Endometrial microvascular endothelial cells (primary cell): ENCODE results near the gene PIWIL1. TPM values are rescaled to one million over a fixed set of nuclear protein-coding genes. Genes with fewer than 3 reads are reported as not detected.

Experiments used
- in situ Hi-C: cut with HindIII; loops from 2 replicates; pipeline ENCODE4 v1.10.0; 2017; ENCODE audit warnings: low sequenced_read_pairs, low pct_unique_long_range_greater_than_20kb; ENCODE audit errors: inconsistent ontology term
- total RNA-seq: library from RNA; depleted of rRNA; stranded (reverse); fragments of >200 nt; gene quantifications from one replicate; pipeline ENCODE4 v1.2.3, GENCODE V29; 2015; ENCODE audit errors: inconsistent ontology term

PIWIL1 gene
- total RNA-seq, 1 donor from 2014 or later: not detected

DNA sequence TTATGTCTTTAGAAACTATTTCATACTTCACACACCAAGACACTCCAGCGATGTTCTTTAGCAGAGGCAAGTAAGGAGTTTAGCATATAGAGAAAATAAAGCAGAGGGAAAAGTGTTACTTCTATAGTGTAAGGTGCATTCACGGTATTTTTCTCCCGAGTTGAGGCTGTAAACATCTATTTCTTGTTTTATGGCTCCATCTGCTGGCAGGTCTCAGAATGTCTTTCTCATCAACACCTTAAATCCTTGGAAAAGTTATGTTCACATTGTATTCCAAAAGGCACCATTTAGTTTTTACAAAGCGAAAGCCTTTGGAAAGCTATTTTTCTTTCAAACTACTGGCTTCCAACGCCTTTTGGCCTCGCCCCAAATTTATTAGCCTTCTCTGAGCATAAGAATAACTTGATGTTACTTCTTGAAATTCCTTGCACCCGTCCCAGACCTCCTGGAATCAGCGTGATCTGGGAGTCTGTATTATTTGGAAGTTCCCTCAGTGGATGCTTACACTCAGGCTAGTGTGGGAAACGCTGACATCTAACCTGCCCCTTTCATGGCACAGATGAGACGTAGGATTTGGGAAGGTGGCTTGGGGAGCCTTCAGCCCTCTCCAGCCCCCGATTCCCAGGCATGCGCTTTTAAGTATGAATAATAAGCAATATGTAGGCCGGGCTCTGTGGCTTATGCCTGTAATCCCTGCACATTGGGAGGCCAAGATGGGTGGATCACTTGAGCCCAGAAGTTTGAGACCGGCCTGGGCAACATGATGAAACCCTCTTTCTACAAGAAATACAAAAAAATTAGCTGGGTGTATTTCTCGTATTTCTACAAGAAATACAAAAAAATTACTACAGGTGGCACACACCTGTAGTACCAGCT is 1.9 kb upstream of the PIWIL1 start:
- in situ Hi-C loops: no loop called here

DNA sequence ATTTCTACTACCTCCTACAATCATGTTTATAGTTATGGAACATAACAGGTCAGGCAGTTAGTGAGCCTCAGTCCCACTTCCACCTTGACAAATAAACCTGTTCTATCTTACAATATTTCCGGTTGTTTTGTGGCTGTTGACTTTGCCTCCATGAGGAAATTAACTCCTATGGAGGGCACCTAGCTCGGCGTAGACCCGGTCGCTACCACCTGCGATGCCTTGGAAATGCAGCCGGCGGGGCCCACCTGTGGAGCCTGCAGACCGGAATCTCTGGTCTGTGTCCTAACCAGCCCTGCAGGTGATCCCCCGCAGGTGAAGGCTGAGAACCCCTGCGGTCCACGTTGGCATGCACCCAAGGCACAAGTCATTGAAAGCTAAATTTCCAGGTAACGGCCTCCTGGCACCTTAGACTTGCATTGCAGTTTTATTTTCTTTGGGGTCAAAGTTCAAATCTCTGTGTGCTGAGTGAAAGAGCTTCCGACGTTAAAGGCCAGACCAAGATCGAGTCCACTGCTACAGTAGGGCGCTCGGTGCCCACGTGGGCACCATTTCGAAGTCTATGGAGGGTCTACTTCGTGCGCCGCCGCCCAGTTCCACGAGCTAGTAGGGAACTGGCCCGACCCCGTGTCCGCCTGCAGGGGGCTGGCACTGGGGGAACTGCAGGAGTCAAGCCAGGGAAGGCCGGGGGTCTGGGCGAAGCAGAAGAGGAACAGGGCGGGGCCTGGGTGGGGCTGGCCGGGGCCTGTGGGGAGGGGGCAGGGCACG is 782 bp upstream of the PIWIL1 start:
- in situ Hi-C loops: no loop called here

DNA sequence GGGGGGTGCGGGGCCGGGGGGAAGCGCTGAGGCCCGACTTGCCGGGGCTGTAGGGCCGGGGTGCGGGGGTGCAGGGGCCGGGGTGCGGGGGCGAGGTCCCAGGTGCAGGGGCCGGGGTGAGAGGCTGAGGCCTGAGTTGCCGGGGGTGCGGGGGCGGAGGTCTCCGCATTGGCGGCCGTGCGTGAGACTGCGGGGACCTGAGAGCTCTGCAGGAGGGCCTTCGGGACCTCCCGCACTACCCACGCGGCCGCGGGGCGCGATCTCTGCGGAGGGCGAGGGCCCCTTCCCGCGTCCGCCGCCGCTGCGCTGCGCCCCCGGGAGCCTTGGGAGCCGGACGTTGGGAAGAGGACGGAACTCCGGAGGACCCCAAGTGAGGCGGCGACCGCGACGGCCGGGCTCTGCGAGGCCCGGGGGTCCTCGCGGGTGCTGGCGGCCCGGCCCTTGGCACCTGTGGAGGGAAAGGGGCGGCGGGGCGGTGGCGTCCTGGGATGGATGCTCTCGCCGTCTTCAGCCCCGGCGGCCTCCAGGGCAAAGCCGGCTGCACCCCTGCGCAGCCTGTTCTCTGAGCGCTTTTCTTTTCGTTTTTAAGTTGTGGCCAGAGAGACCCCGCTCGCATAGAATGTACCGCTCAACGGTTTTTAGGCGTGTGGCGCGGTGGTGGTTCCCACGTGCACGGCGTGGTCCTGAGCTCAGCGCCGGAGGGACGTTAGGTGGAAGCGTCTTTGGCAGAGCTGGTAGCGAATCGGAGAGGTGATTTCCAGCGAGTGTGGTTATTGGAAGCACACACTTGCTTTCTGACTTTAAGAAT is 1.3 kb downstream of the PIWIL1 start:
- in situ Hi-C loops: no loop called here

DNA sequence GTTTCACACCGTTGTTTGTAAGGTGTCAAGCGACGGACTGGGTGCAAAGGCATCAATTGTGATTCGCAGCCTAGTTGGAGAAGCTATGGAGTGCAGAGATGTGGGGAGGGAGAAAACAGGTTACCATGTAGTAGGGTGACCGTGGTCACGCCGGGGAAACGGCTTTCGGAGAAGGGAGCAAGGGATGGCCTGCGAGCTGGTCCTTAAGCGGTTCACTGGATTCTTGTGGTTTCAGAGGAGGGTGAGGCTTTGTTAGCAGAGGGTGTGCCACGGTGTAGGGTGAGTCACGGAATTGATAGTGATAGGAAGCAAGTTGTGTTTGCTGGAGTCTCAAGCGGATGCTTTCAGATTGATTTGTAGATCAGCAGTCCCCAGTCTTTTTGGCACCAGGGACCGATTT is 2.3 kb downstream of the PIWIL1 start:
- in situ Hi-C loops: no loop called here

DNA sequence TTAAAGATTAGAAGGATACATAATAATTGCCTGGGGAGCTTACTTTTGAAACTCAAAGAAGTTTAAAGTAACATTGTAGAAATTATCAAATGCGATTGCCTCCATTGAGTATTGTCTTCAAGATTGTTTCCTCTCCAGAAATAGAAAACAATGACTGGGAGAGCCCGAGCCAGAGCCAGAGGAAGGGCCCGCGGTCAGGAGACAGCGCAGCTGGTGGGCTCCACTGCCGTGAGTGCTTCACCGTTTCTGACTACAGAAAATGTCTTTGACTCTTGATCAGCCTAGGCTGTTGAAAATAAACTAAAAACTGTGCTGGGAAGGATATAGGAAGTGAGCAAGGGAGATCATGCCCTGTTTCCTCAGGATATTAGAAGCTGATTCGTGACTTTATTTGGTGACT is 4.8 kb downstream of the PIWIL1 start:
- in situ Hi-C loops: no loop called here

DNA sequence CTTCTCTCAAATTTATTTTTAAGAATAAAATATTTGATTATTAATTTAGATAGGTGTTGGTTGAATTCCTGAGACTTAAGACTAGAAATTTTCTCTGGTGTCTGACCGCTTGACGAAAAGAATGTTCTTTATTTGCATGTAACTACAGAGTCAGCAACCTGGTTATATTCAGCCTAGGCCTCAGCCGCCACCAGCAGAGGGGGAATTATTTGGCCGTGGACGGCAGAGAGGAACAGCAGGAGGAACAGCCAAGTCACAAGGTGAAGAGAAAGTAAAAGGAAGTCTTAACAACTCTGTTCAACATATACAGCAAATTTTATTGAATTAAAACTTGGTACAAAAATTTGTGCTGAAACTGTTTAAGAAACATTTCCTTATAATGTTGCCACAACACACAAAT is 5.2 kb downstream of the PIWIL1 start:
- in situ Hi-C loops: no loop called here

DNA sequence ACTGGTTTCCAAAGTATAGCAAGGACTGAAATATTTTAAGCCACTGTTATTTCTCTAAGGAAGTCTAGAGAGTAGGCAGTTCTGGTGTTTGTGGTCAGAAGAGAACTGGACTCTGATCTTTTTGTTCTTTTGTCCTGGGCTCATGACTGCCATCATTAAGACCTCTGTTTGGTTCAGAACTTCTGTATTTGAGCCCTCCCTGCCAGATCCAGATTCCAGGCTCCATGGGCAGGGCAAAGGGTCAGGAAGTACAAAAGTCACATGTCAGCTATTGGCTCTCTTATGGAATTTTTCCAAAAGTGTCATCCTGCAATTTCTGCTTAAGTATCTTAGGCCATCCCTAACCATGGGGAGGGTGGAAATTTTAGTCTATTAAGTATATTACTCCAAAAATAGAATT is 6.8 kb downstream of the PIWIL1 start:
- in situ Hi-C loops: no loop called here

DNA sequence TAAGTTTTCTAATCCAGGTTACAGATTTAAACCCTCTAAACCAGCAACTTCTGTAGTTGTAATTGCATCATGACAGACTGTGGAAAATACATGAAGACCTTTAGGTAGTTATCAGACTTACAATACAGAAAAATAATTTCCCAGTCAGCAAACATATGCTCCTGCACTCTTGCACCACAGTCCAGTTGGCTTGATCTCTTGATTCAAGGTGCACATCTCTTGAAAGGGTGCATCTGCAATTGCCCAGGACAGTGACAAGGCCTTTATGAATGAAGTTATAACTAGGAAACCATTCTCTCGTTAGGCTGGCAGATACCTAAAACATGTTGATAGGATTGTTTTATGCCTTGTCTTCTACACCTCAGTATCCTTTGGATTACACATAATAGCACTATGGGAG is 7.6 kb downstream of the PIWIL1 start:
- in situ Hi-C loops: no loop called here

DNA sequence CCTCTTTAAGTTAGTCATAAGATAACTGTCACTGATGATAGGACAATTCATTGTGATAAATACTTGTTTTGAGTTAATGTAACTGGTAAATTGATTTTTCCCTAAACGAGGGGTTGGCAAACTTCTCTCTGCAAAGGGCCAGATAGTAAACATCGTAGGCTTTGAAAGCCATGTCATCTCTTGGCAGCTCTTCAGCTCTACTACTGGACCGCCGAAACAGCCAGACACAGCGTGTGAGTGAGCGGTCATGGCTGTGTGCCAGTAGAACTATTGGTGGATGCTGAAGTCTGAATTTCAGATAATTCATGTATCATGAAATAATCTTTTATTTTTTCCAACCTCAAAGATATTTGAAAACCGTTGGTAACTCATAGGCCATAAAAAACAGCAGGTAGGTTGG is 9.9 kb downstream of the PIWIL1 start:
- in situ Hi-C loops: no loop called here

DNA sequence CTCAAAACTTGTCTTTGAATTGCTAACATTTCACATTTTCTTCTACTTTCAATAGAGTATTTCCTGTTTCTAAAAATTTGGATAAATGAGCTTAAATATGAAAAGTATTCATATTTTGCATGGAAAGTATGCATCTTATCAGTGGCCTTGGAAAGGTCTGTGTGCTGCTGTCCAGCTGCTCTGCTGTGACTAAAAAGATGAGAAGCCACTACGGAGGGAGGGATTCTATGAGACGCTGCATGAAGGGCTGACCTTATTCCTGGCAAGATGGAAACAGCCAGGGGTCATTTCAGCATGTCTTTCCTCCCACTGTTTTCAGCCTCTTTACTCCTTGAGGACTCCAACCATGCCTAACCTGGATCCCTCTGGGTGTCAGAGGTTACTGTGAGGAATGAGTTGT is 13.0 kb downstream of the PIWIL1 start:
- in situ Hi-C loops: no loop called here

DNA sequence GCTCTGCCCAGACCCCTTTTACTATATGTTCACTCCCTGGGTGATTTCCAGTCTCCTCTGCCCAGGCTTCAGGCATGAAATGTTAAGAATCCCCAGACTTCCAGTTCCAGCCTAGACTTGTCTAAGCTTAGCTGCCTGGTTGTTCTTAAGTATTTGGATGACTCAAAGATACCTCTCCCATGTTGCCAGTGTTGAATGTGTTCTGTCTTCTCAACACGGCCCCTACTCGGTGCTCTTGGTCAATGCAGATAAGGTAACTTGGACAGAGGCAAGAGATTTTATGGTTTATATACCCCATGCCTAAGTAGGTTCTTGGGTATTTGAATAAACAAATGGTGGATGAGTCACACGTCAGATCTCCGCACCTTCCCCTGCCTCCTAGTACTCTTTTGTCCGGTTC is 13.6 kb downstream of the PIWIL1 start:
- in situ Hi-C loops: no loop called here

DNA sequence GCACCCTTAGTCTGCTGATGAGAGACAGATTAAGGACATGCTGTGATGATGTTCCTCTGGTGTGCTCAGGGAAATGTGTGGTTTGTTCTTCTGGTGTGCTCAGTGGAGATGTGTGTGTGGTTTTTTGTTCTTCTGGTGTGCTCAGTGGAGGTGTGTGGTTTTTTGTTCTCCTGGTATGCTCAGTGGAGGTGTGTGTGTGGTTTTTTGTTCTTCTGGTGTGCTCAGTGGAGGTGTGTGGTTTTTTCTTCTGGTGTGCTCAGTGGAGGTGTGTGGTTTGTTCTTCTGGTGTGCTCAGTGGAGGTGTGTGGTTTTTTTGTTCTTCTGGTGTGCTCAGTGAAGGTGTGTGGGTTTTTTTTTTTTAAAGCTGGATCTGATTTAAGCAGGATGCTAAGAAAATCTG is 15.4 kb downstream of the PIWIL1 start:
- in situ Hi-C loops: no loop called here

DNA sequence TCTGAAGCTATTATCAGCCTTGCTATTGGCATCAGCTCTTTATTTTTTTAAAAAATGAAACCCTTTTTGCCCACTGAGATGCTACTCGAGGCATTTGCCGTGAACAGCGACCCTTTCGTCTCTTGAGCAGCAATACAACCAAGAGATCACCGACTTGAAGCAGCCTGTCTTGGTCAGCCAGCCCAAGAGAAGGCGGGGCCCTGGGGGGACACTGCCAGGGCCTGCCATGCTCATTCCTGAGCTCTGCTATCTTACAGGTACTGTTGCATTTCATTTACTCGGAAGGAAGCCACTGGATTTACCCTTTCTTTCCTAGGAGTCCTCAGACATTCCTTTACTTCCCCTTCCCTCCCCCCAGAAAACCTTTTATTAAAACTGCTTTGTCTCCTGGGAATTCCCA is 16.7 kb downstream of the PIWIL1 start:
- in situ Hi-C loops: no loop called here

DNA sequence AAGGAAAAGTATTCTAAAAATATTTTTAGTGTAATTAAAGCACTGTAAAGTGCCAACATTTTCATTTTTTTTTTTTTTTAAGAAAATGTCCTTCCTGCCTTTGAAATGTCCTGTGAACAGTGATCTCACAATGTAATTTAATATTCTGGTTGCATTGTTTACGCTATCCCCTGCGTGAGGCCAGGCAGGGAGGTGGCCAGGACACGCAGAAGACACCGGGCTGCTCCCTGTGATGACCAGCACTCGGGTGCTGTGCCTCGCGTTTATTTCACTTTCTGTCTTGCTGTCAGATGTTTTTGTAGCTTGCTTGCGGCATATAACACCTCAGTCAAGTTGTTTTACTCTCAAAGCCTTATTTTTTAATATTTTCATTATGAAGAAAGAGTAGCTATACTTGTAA is 18.5 kb downstream of the PIWIL1 start:
- in situ Hi-C loops: no loop called here

DNA sequence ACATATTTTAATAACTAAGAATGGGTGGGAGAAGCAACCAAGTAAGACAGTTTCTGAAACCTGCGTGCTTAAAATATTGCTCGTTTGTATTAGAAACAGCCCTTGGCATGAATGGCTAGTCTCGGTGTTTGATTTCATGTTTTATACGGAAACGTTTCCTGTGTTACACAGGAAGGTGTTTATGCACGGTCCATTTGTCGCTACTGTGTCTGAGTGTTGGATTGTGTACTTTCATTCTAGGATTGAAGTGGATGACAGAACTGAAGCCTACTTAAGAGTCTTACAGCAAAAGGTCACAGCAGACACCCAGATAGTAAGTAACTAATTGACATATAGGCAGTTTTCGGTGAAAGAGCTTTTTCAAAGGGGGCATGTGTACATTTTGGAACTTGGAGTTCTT is 19.6 kb downstream of the PIWIL1 start:
- in situ Hi-C loops: no loop called here

DNA sequence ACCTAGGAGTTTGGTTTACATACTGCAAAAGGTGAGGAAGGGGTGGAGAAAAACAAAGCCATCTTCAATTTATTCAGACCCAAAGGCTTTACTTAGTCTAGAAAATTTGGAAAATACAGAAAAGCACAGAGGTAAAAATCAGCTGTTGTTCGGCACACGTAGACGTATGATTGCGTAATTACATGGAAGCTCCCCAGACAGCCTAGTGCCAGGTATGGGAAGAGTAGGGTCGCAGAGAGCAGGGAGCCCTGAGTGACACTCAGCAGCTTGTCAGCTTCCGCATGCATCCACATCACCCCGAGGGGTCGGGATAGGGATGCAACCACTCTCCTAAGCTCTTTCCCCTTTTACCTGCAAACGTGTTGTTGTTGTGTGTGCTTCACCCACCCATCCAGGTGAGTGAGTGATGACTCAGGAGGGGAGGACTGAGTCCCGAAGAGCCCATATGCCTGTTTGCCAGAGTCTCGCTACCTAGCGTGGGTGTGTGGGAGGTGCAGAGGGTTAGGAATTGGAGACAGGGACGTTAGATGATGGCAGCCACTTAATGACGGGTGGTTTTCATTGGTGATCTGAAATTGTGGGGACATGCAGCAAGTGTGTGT is 20.1 kb downstream of the PIWIL1 start:
- in situ Hi-C loops: no loop called here

DNA sequence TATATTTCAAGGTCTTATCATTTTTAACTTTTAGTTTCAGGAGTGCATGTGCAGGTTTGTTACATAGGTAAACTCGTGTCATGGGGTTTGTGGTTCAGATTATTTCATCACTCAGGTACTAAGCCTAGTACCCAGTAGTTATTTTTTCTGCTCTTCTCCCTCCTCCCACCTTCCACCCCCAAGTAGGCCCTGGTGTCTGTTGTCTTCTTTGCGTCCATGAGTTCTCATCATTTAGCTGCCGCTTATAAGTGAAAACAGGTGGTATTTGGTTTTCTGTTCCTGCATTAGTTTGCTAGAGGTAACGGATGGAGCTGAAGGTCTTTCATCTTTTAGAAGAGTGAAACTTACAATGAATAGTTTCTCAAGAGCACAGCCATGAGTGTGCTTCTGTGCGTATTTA is 24.4 kb downstream of the PIWIL1 start:
- in situ Hi-C loops: no loop called here

DNA sequence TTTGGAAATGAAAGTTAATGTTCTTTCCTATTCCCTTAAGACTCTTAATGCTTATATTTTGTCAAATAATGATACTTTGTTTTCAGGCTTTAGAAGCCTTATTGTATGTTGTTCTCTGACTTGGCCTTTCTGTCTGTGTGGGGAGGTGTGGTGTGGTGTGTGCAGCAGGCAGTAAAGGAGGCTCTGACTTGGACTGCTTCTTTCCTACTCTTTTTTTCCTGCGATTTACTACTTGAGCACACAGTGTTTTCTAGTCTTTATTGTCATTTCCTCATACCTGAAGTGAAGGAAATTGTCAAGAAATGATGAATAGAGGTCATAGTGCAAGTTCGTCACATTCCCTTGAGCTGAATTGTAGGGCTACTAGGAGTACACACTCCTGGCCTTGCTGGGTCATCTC is 26.9 kb downstream of the PIWIL1 start:
- in situ Hi-C loops: no loop called here

DNA sequence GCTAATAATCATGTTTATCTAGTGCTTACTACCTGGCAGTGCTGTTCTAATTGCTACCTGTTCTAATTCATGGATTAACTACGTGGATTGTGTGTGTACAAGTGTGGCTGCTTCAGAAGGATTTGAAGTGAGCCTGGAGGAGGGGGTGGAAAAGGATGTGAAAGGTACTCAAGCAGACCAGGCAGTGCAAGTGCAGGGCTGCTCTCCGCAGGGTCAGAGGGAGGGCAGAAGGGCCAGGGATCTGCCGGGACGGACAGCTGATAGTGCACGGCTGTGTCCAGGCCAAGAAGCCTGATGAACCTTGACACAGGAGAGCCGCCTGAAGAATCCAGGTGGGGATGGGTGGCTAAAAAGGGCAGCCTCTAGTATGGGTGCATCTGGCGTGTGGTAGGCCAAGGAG is 28.5 kb downstream of the PIWIL1 start:
- in situ Hi-C loops: no loop called here
